Measurements from ENCODE around the gene HAUS7. TPM values are rescaled to one million over a fixed set of nuclear protein-coding genes. Genes with fewer than 3 reads are reported as not detected.

HAUS7 gene
- polyA plus RNA-seq, 2 of the 4 experiments (the other 2 are of a cell fraction) = 39.1 to 53.6 TPM

DNA sequence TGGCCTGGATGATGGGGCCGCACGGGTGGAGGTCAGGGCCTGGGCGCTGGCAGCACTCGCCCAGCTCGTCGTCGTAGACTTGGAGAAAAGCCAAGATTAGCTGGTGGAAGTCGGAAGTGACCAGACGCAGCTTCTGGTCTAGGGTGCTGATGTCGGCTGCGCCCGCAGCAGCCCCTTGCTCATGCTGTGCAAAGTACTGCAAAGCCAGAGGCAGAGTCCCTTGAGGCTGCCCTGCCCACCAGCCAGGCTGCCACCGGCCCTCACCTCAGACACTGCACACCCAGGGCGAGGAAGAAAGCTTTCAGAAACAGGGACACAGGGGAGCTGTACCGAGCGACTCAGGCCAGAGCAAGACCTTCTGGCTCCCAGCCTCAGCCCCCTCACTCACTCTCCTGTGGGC is 14.8 kb downstream of the HAUS7 start:
- ChIA-PET CTCF (interaction anchor here (1.6 kb wide), 1 partner anchor 52 kb away, joined by 3 read pairs; no protein-coding TSS in a partner anchor), POLR2A (no interaction called here)
- no peak for DNase-seq (ENCODE audit: low read depth in 1 of 2, low spot score in 1 of 2)
- no peak overlapping the region for H3K27ac ChIP-seq
- no peak overlapping the region for H3K4me3 ChIP-seq
- ATAC-seq = no peak
- 90% methylated on average over 14 of the region's 16 CpGs for WGBS (ENCODE audit: missing lambda C conversion rate)
- H3K4me2 ChIP-seq = no peak overlapping the region
- H3K4me1 ChIP-seq = no peaks in the 10 kb centered on the region
- TF ChIP-seq HEYL (CRISPR knock-in tag; IDR thresholded peaks at IDR 0.05) = no peak
- no peak for TF ChIP-seq GATA3 (IDR thresholded peaks at IDR 0.05; ENCODE audit: borderline replicate concordance)
- no peak for TF ChIP-seq RCOR1 (IDR thresholded peaks at IDR 0.05; ENCODE audit: low read depth, low read length)
- TF ChIP-seq, protein P1, sequence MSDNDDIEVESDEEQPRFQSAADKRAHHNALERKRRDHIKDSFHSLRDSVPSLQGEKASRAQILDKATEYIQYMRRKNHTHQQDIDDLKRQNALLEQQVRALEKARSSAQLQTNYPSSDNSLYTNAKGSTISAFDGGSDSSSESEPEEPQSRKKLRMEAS (IDR thresholded peaks at IDR 0.05) = no peak
- no peak for TF ChIP-seq MAZ (IDR thresholded peaks at IDR 0.05; ENCODE audit: borderline replicate concordance, low read depth, low read length)
- no peak for TF ChIP-seq KDM1A (IDR thresholded peaks at IDR 0.05; ENCODE audit: low read depth)
- no peak for TF ChIP-seq RNF2 (IDR thresholded peaks at IDR 0.05; ENCODE audit: borderline replicate concordance, low read depth)
- no peak for TF ChIP-seq ZNF302 (CRISPR knock-in tag; IDR thresholded peaks at IDR 0.05)
- TF ChIP-seq CHD4 (IDR thresholded peaks at IDR 0.05; ENCODE audit: borderline replicate concordance) = no peak
- TF ChIP-seq, protein P2, sequence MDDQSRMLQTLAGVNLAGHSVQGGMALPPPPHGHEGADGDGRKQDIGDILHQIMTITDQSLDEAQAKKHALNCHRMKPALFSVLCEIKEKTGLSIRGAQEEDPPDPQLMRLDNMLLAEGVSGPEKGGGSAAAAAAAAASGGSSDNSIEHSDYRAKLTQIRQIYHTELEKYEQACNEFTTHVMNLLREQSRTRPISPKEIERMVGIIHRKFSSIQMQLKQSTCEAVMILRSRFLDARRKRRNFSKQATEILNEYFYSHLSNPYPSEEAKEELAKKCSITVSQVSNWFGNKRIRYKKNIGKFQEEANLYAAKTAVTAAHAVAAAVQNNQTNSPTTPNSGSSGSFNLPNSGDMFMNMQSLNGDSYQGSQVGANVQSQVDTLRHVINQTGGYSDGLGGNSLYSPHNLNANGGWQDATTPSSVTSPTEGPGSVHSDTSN (IDR thresholded peaks at IDR 0.05) = no peak
- no peak for TF ChIP-seq NPAS2 (CRISPR knock-in tag; IDR thresholded peaks at IDR 0.05; ENCODE audit: borderline replicate concordance)
- no peak for TF ChIP-seq HOXB5 (CRISPR knock-in tag; IDR thresholded peaks at IDR 0.05)
- TF ChIP-seq EP300 (IDR thresholded peaks at IDR 0.05) = no peak
- TF ChIP-seq HOXA7 (CRISPR knock-in tag; IDR thresholded peaks at IDR 0.05) = no peak
- no peak for TF ChIP-seq HOXB13 (CRISPR knock-in tag; IDR thresholded peaks at IDR 0.05; ENCODE audit: low read depth)
- no peak for TF ChIP-seq CEBPB (IDR thresholded peaks at IDR 0.05)
- no peak for TF ChIP-seq CBX8 (IDR thresholded peaks at IDR 0.05)
- no peak for TF ChIP-seq POLR2AphosphoS2 (conservative IDR thresholded peaks at IDR 0.05; ENCODE audit: low read length)
- no peaks in the 10 kb centered on the region for H3K9me3 ChIP-seq
- no peak for FAIRE-seq

DNA sequence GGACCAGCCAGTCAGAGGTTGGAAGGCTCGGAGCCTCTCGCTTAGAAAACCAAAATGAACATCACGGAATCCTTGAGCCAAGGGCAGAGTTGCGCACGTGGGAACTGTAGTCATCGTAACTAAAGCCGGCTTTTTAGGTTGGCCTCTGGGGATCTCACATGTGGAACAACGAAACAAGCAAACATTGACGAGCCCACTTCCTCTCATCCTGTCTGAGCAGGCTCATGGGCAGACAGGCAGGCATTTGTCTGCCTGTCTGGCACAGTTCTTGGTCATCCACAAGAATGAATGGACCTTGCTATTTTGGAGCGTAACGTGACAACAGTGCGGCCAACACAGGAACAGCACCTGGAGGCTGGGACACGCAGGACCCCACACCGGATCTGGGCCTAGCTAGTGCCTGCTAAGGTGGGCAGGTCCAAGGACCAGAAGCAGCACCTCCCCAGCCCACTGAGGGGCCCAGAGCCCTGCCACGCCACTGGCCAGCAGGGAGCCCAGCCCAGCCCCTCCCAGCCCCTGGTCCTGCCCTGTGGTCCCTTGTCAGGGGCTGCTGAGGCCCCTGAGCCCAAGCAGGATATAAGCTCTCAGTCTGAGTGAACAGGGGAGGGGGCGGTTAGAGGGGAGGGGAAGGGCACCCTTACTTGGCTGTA is 15.3 kb downstream of the HAUS7 start:
- Histone ChIP-seq H3K27ac (no peak overlapping the region), H3K4me2 (no peak overlapping the region), H3K4me3 (no peak overlapping the region), H3K9me3 (no peaks in the 10 kb centered on the region), H3K4me1 (no peaks in the 10 kb centered on the region)
- CTCF ChIA-PET = interaction anchor here (1.6 kb wide), 1 partner anchor 52 kb away, joined by 3 read pairs; no protein-coding TSS in a partner anchor
- no peak for DNase-seq (ENCODE audit: low read depth in 1 of 2, low spot score in 1 of 2)
- FAIRE-seq = peak; percentile 51
- 96% methylated on average over 14 of the region's 16 CpGs for WGBS (ENCODE audit: missing lambda C conversion rate)
- ATAC-seq = no peak
- TF ChIP-seq, protein P3, sequence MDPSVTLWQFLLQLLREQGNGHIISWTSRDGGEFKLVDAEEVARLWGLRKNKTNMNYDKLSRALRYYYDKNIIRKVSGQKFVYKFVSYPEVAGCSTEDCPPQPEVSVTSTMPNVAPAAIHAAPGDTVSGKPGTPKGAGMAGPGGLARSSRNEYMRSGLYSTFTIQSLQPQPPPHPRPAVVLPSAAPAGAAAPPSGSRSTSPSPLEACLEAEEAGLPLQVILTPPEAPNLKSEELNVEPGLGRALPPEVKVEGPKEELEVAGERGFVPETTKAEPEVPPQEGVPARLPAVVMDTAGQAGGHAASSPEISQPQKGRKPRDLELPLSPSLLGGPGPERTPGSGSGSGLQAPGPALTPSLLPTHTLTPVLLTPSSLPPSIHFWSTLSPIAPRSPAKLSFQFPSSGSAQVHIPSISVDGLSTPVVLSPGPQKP (IDR thresholded peaks at IDR 0.05; ENCODE audit: low read depth, low read length) = no peak
- TF ChIP-seq CBX8 (IDR thresholded peaks at IDR 0.05) (no peak), JUNB (IDR thresholded peaks at IDR 0.05) (no peak), KDM1A (IDR thresholded peaks at IDR 0.05; ENCODE audit: low read depth) (no peak), RAD21 (conservative IDR thresholded peaks at IDR 0.05 in 1 of 2, IDR thresholded peaks at IDR 0.05 in 1 of 2) (no peak), RFX5 (IDR thresholded peaks at IDR 0.05) (no peak), HOXA7 (CRISPR knock-in tag; IDR thresholded peaks at IDR 0.05) (no peak), SREBF2 (IDR thresholded peaks at IDR 0.05) (no peak), NPAS2 (CRISPR knock-in tag; IDR thresholded peaks at IDR 0.05; ENCODE audit: borderline replicate concordance) (no peak), FOXS1 (CRISPR knock-in tag; IDR thresholded peaks at IDR 0.05) (no peak), ZNF302 (CRISPR knock-in tag; IDR thresholded peaks at IDR 0.05) (no peak), CHD2 (IDR thresholded peaks at IDR 0.05; ENCODE audit: low read length, partially characterized antibody) (no peak)
- TF ChIP-seq, protein P1 (IDR thresholded peaks at IDR 0.05) = no peak
- TF ChIP-seq, protein P4, sequence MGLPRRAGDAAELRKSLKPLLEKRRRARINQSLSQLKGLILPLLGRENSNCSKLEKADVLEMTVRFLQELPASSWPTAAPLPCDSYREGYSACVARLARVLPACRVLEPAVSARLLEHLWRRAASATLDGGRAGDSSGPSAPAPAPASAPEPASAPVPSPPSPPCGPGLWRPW (IDR thresholded peaks at IDR 0.05) = no peak
- TF ChIP-seq, protein P5, sequence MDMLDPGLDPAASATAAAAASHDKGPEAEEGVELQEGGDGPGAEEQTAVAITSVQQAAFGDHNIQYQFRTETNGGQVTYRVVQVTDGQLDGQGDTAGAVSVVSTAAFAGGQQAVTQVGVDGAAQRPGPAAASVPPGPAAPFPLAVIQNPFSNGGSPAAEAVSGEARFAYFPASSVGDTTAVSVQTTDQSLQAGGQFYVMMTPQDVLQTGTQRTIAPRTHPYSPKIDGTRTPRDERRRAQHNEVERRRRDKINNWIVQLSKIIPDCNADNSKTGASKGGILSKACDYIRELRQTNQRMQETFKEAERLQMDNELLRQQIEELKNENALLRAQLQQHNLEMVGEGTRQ (IDR thresholded peaks at IDR 0.05) = no peak
- POLR2A ChIA-PET = no interaction called here

Data from A549 (cell line).